H1 (cell line): ENCODE data around the gene CNN3. TPM values are rescaled to one million over a fixed set of nuclear protein-coding genes. Genes with fewer than 3 reads are reported as not detected.

Experiments
- CBX5 ChIP-seq: fragments of 300-800, 300-1000 bp; sonication (generic); IDR thresholded peaks from 2 replicates; pipeline ENCODE4 v1.7.1; 2016; ENCODE audit warnings: antibody characterized with exemption, low read length, low read depth
- CHD2 ChIP-seq: IDR thresholded peaks from 2 replicates; pipeline ENCODE4 v1.6.1; 2012; ENCODE audit warnings: low read length, improper control_type of control experiment
- CHD7 ChIP-seq: fragments of 300-600 bp; sonication (generic); IDR thresholded peaks from 2 replicates; pipeline ENCODE4 v1.7.1; 2012; ENCODE audit warnings: low read length, moderate library complexity, mild to moderate bottlenecking, inconsistent platforms; ENCODE audit not compliant: insufficient replicate concordance
- YY1 ChIP-seq: IDR thresholded peaks from 2 replicates; pipeline ENCODE4 v1.6.1; 2011; ENCODE audit warnings: low read depth, mild to moderate bottlenecking, low read length
- polyA plus RNA-seq, 7 experiments: library from polyadenylated mRNA; depleted of rRNA in 3 of 7; stranded (reverse) in 5 of 7; unstranded in 2 of 7; fragments of >200 nt in 5 of 7; fragments of 200-250 nt in 2 of 7; gene quantifications; 1 replicate in 5 of 7; 2 replicates in 1 of 7; 4 replicates in 1 of 7; pipeline versions ENCODE4 v1.2.1 to v1.2.3, GENCODE V29; 2011 to 2013; ENCODE audit warnings: missing spikeins in 2 of 7, mixed read lengths in 2 of 7
- total RNA-seq: library from RNA; stranded (reverse); fragmentation: NEBNext Ultra II Directional; extraction: Animal tissue kit (Norgen Biotek cat#: 25700); gene quantifications from 2 replicates; pipeline ENCODE4 v1.2.1, GENCODE V29; 2021

Gene CNN3
- total and polyA plus RNA-seq, 2 of the 8 experiments (the other 6 are each of a cell fraction or from before 2014, with no cell fraction given), result 134 to 266 TPM

- TF ChIP-seq CHD7, result no peak
- no peak for TF ChIP-seq CBX5
- TF ChIP-seq CHD2, result no peak
- TF ChIP-seq YY1, result peak; percentile 69
Observed at GRCh38 chr1:94931254-94931841, 4.4 kb upstream of the CNN3 start (continued).
